ENCODE results near the gene TPPP2.

Gene TPPP2

GRCh38 chr14:21057803-21058675 lies 28.0 kb downstream of the TPPP2 start, which contains the start of gene RNASE8:
TSS of gene RNASE8 (plus strand) at chr14:21057822. CDS start at chr14:21057893, 71 bp downstream.
- DNase-seq (ENCODE audit: low spot score): no peak

GRCh38 chr14:21058903-21059302 lies 28.9 kb downstream of the TPPP2 start:
- DNase-seq (ENCODE audit: low spot score): no peak

GRCh38 chr14:21059842-21060613 lies 30.0 kb downstream of the TPPP2 start:
- no peak for DNase-seq (ENCODE audit: low spot score)

- no peak for DNase-seq (ENCODE audit: low spot score)
Measured at GRCh38 chr14:21060614-21061346, 30.8 kb downstream of the TPPP2 start.

GRCh38 chr14:21061347-21061668 lies 31.3 kb downstream of the TPPP2 start:
- no peak for DNase-seq (ENCODE audit: low spot score)

GRCh38 chr14:21063479-21063878 lies 33.5 kb downstream of the TPPP2 start:
- no peak for DNase-seq (ENCODE audit: low spot score)

GRCh38 chr14:21066882-21067502 lies 37.0 kb downstream of the TPPP2 start:
- DNase-seq (ENCODE audit: low spot score): no peak

GRCh38 chr14:21068521-21069387 lies 38.7 kb downstream of the TPPP2 start:
- peak; percentile 59 for DNase-seq (ENCODE audit: low spot score)

GRCh38 chr14:21069388-21070082 lies 39.5 kb downstream of the TPPP2 start:
- DNase-seq (ENCODE audit: low spot score): no peak

- DNase-seq (ENCODE audit: low spot score): peak; percentile 30
Measured at GRCh38 chr14:21070083-21070609, 40.1 kb downstream of the TPPP2 start, which contains the start of gene ARHGEF40. TSS of gene ARHGEF40 (plus strand) at chr14:21070304. CDS start at chr14:21070397, 93 bp downstream.

GRCh38 chr14:21070610-21071224 lies 40.7 kb downstream of the TPPP2 start:
- DNase-seq (ENCODE audit: low spot score): peak; percentile 26

- peak; percentile 79 for DNase-seq (ENCODE audit: low spot score)
Measured at GRCh38 chr14:21071225-21072030, 41.4 kb downstream of the TPPP2 start.

- DNase-seq (ENCODE audit: low spot score): no peak
Measured at GRCh38 chr14:21072031-21072473, 42.0 kb downstream of the TPPP2 start.

- no peak for DNase-seq (ENCODE audit: low spot score)
Measured at GRCh38 chr14:21072781-21073339, 42.8 kb downstream of the TPPP2 start.

- no peak for DNase-seq (ENCODE audit: low spot score)
Measured at GRCh38 chr14:21073921-21074320, 43.9 kb downstream of the TPPP2 start.

- no peak for DNase-seq (ENCODE audit: low spot score)
Measured at GRCh38 chr14:21074398-21075272, 44.6 kb downstream of the TPPP2 start.

- no peak for DNase-seq (ENCODE audit: low spot score)
Measured at GRCh38 chr14:21075719-21076437, 45.9 kb downstream of the TPPP2 start.
